Hair follicular keratinocyte (primary cell): ENCODE data around the gene PIAS3. TPM values are rescaled to one million over a fixed set of nuclear protein-coding genes. Genes with fewer than 3 reads are reported as not detected.

ENCODE experiments used
- total RNA-seq: library from RNA; depleted of rRNA; stranded (reverse); fragments of >200 nt; gene quantifications from 2 replicates; pipeline ENCODE4 v1.2.3, GENCODE V29; 2015

PIAS3 gene
- 22.4 and 31.5 TPM in 2 replicates for total RNA-seq

GRCh38 chr1:145858901-145859490 lies at the start of gene PIAS3:
TSS of gene PIAS3 (minus strand) at chr1:145859081. CDS start at chr1:145858990, 91 bp downstream.

GRCh38 chr1:145885738-145886287 lies 26.9 kb upstream of the PIAS3 start, which contains the start of gene ANKRD35:
TSS of gene ANKRD35 (minus strand) at chr1:145885866. CDS start at chr1:145885758, 108 bp downstream.

GRCh38 chr1:145845514-145846161 lies 13.2 kb downstream of the PIAS3 start, which contains the start of gene NUDT17:
TSS of gene NUDT17 (plus strand) at chr1:145845630. CDS start at chr1:145845641, 11 bp downstream.

GRCh38 chr1:145823565-145824498 lies 35.0 kb downstream of the PIAS3 start, which contains the start of the genes POLR3C and RNF115:
TSS of gene POLR3C (plus strand) at chr1:145824200. CDS start at chr1:145825777, 1,577 bp downstream.
TSS of gene RNF115 (minus strand) at chr1:145824095. CDS start at chr1:145823873, 222 bp downstream.

Other genes starting within 250 kb of the PIAS3 start
- gene PDZK1, start 151.7 kb downstream of the PIAS3 start, total RNA-seq, result 0.23 and 0.39 TPM in 2 replicates
- not detected in 2 replicates for gene CD160, start 139.6 kb downstream of the PIAS3 start, total RNA-seq
- gene RNF115, start 35.0 kb downstream of the PIAS3 start, total RNA-seq, result 5.0 and 5.2 TPM in 2 replicates
- 22.6 and 28.4 TPM in 2 replicates for gene POLR3C, start 34.9 kb downstream of the PIAS3 start, total RNA-seq
- gene NUDT17, start 13.5 kb downstream of the PIAS3 start, total RNA-seq, result 2.8 and 5.2 TPM in 2 replicates
- 0.15 TPM in 1 of 2 replicates, not detected in the other for gene ANKRD35, start 26.8 kb upstream of the PIAS3 start, total RNA-seq
- gene ITGA10, start 51.0 kb upstream of the PIAS3 start, total RNA-seq, result 0.70 and 1.2 TPM in 2 replicates
- gene PEX11B, start 59.6 kb upstream of the PIAS3 start, total RNA-seq, result 24.5 and 25.3 TPM in 2 replicates
- 127 and 248 TPM in 2 replicates for gene RBM8A, start 68.4 kb upstream of the PIAS3 start, total RNA-seq
- gene LIX1L, start 98.9 kb upstream of the PIAS3 start, total RNA-seq, result 17.4 and 25.0 TPM in 2 replicates
- 0.49 and 0.70 TPM in 2 replicates for gene ANKRD34A, start 105.5 kb upstream of the PIAS3 start, total RNA-seq
- gene POLR3GL, start 105.6 kb upstream of the PIAS3 start, total RNA-seq, result 11.9 and 12.7 TPM in 2 replicates
- 22.7 and 104 TPM in 2 replicates for gene TXNIP, start 137.5 kb upstream of the PIAS3 start, total RNA-seq
- not detected in 2 replicates for gene HJV, start 162.7 kb upstream of the PIAS3 start, total RNA-seq